SK-N-SH (cell line): Measurements from ENCODE around the gene PPTC7.

Experiments used
- ELF1 ChIP-seq: IDR thresholded peaks from 2 replicates; pipeline ENCODE4 v1.4.0; 2012
- EP300 ChIP-seq, 2 experiments: IDR thresholded peaks; 2 replicates each; pipeline versions ENCODE4 v1.4.0 to v1.6.1; 2012; ENCODE audit warnings: borderline replicate concordance in 1 of 2, low read depth in 1 of 2, low read length in 1 of 2
- EZH2phosphoT487 ChIP-seq: fragments of 200-600 bp; sonication (generic); IDR thresholded peaks from 2 replicates; pipeline ENCODE4 v1.6.1; 2017; ENCODE audit warnings: low read depth, mixed run types, mild to moderate bottlenecking, antibody characterized with exemption, moderate library complexity, borderline replicate concordance
- GABPA ChIP-seq: IDR thresholded peaks from 2 replicates; pipeline ENCODE4 v1.4.0; 2012; ENCODE audit warnings: low read depth, mild to moderate bottlenecking
- POLR2AphosphoS5 ChIP-seq: IDR thresholded peaks from 2 replicates; pipeline ENCODE4 v1.6.1; 2012; ENCODE audit warnings: low read depth, low read length
- RAD21 ChIP-seq: IDR thresholded peaks from 2 replicates; pipeline ENCODE4 v1.6.1; 2012; ENCODE audit warnings: mild to moderate bottlenecking, low read length
- REST ChIP-seq: IDR thresholded peaks from 2 replicates; pipeline ENCODE4 v1.6.1; 2012; ENCODE audit warnings: mild to moderate bottlenecking, low read depth, low read length, moderate library complexity
- RFX5 ChIP-seq: IDR thresholded peaks from 2 replicates; pipeline ENCODE4 v1.6.1; 2012; ENCODE audit warnings: mild to moderate bottlenecking, improper control_type of control experiment, low read length
- TAF1 ChIP-seq: IDR thresholded peaks from 2 replicates; pipeline ENCODE4 v1.6.1; 2012; ENCODE audit warnings: low read depth, mild to moderate bottlenecking, low read length, moderate library complexity, borderline replicate concordance
- TEAD4 ChIP-seq: IDR thresholded peaks from 2 replicates; pipeline ENCODE4 v1.4.0; 2012; ENCODE audit warnings: mild to moderate bottlenecking, borderline replicate concordance; ENCODE audit not compliant: insufficient read depth
- YY1 ChIP-seq: IDR thresholded peaks from 2 replicates; pipeline ENCODE4 v1.4.0; 2012; ENCODE audit warnings: low read depth, mild to moderate bottlenecking
- TF ChIP-seq, protein P1 (sequence below): fragments of 200-600 bp; sonication (generic); IDR thresholded peaks from 2 replicates; pipeline ENCODE4 v1.6.1; 2017; ENCODE audit warnings: antibody characterized with exemption, mild to moderate bottlenecking, moderate library complexity

DNA sequence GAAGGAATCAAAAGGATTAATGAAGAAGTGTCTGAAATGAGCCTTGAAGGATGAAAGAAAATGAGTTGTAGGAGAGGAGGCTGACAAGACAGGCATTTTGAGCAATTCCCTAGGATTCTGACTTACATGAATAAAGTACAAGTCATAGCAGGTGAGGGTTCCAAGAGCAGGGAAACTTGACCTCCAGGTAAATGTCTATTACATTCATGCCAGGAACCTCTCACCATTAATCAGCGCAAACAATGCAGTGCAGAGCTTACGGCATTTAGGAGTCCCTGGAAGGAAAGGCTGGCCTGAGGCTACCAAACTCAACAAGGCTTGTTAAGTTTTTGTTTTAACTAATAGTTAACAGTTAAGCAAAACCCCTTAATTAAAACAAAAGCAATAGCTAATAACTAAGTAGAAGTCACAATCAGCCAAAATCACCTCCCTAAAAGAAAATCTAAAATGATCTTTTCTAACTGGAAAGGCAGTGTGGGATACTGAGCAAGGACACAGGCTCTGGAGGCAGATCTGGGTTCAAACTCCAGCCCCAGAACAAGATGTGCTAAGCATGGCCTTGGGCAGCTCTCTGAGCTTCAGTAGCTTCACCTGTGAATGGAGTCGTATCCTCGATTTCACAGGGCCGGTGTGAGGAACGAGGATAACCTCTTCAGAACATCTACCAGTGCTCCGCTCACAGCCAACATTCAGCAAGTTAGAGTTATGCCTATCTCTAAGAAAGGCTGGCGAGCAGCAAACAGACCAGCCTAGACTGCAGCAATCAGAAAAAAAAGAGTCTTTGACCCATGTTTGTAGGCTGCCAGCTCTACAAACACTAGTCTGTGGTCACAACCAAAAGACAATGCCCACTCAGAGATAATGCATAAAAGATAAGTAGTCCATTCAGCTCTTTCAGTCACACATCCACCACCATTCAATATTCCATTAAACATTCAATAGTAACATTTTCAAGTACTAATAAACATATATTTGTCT, 16.9 kb downstream of the PPTC7 start:
- TF ChIP-seq, protein P1, sequence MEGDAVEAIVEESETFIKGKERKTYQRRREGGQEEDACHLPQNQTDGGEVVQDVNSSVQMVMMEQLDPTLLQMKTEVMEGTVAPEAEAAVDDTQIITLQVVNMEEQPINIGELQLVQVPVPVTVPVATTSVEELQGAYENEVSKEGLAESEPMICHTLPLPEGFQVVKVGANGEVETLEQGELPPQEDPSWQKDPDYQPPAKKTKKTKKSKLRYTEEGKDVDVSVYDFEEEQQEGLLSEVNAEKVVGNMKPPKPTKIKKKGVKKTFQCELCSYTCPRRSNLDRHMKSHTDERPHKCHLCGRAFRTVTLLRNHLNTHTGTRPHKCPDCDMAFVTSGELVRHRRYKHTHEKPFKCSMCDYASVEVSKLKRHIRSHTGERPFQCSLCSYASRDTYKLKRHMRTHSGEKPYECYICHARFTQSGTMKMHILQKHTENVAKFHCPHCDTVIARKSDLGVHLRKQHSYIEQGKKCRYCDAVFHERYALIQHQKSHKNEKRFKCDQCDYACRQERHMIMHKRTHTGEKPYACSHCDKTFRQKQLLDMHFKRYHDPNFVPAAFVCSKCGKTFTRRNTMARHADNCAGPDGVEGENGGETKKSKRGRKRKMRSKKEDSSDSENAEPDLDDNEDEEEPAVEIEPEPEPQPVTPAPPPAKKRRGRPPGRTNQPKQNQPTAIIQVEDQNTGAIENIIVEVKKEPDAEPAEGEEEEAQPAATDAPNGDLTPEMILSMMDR: no peak
- TF ChIP-seq TAF1 (no peak), REST (no peak), ELF1 (no peak), RAD21 (no peak), TEAD4 (no peak), YY1 (no peak), EP300 (IDR thresholded peaks at IDR 0.05; ENCODE audit: borderline replicate concordance in 1 of 2, low read depth in 1 of 2, low read length in 1 of 2) (no peak), GABPA (no peak), POLR2AphosphoS5 (no peak), EZH2phosphoT487 (no peak), RFX5 (no peak)
